Measurements from ENCODE around the gene METTL27. TPM values are rescaled to one million over a fixed set of nuclear protein-coding genes. Genes with fewer than 3 reads are reported as not detected.

Gene METTL27
- total RNA-seq, 1 experiment from 2014 or later: 1.7 TPM

GRCh38 chr7:73882047-73882402 lies 39.7 kb upstream of the METTL27 start:
- Mint-ChIP-seq H3K4me1 (ENCODE audit: low read depth, unreplicated experiment) (peaks cover 23% of the 10 kb centered on the region), H3K27me3 (ENCODE audit: insufficient read depth, unreplicated experiment) (no peaks in the 10 kb centered on the region), H3K36me3 (ENCODE audit: insufficient read depth, unreplicated experiment) (no peaks in the 10 kb centered on the region), H3K4me3 (ENCODE audit: unreplicated experiment) (no peak overlapping the region), H3K27ac (ENCODE audit: unreplicated experiment) (no peak overlapping the region), H3K9me3 (ENCODE audit: unreplicated experiment) (no peaks in the 10 kb centered on the region)
- Histone ChIP-seq H3K4me1 (peaks cover 30% of the 10 kb centered on the region), H3K36me3 (ENCODE audit: control insufficient read depth, insufficient read depth, low read length) (no peaks in the 10 kb centered on the region), H3K4me3 (ENCODE audit: low read depth, low read length) (no peak overlapping the region), H3K9me3 (no peaks in the 10 kb centered on the region), H3K27me3 (replicated peaks; ENCODE audit: control insufficient read depth, insufficient read depth, low read length) (no peaks in the 10 kb centered on the region)
- DNase-seq: no peak
- intact Hi-C loops (cut with micrococcal nuclease; ENCODE audit: unreplicated experiment): no loop called here
- TF ChIP-seq, protein P1, sequence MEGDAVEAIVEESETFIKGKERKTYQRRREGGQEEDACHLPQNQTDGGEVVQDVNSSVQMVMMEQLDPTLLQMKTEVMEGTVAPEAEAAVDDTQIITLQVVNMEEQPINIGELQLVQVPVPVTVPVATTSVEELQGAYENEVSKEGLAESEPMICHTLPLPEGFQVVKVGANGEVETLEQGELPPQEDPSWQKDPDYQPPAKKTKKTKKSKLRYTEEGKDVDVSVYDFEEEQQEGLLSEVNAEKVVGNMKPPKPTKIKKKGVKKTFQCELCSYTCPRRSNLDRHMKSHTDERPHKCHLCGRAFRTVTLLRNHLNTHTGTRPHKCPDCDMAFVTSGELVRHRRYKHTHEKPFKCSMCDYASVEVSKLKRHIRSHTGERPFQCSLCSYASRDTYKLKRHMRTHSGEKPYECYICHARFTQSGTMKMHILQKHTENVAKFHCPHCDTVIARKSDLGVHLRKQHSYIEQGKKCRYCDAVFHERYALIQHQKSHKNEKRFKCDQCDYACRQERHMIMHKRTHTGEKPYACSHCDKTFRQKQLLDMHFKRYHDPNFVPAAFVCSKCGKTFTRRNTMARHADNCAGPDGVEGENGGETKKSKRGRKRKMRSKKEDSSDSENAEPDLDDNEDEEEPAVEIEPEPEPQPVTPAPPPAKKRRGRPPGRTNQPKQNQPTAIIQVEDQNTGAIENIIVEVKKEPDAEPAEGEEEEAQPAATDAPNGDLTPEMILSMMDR (IDR thresholded peaks at IDR 0.05; ENCODE audit: insufficient read depth in 1 of 2, low read depth in 1 of 2, low read length in 1 of 2, severe bottlenecking in 1 of 2, unreplicated experiment in 1 of 2): no peak
- ChIA-PET CTCF (no interaction called here), POLR2A (no interaction called here)
- BruUV-seq (replicated peaks): no TSS peak

DNA sequence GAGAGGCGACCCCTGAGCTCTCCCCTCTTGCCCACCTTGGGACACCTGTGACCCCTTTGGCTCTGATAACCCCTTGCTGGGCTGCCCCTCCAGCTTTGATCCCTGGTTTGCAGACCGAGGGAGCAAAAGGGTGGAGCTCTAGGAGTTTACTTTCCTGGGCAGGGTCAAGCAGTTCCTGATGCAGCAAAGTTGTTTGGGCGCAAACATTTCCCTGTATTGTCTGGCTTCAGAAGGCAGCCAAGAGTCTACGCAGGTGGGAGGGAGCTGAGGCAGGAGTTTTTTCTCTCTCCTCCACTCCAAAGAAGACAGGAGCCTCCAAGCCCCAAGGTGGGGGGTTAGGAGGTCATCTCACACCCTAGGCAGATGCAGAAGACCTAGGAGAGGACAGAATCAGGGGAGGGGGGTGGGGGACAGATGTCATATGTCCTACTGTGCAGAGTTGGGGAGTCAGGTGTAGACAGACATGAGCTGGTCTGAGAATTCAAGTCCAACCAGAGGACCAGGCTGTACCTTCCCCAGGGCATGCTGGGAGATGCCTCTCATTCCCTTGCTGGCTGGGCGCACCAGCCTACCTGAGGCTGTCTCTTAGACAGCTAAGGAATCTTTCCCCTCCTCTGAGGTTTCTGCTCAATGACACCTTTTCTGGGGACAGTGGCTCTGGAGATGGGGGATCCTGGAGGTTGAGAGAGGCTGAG lies 39.2 kb upstream of the METTL27 start:
- H3K4me3 ChIP-seq (ENCODE audit: low read depth, low read length): no peak overlapping the region
- H3K27me3 Mint-ChIP-seq (ENCODE audit: insufficient read depth, unreplicated experiment): no peaks in the 10 kb centered on the region
- no peak overlapping the region for H3K27ac Mint-ChIP-seq (ENCODE audit: unreplicated experiment)
- no peak overlapping the region for H3K4me3 Mint-ChIP-seq (ENCODE audit: unreplicated experiment)
- H3K4me1 ChIP-seq: peaks cover 30% of the 10 kb centered on the region
- TF ChIP-seq, protein P1 (IDR thresholded peaks at IDR 0.05; ENCODE audit: insufficient read depth in 1 of 2, low read depth in 1 of 2, low read length in 1 of 2, severe bottlenecking in 1 of 2, unreplicated experiment in 1 of 2): no peak
- BruUV-seq (replicated peaks): no TSS peak
- intact Hi-C loops (cut with micrococcal nuclease; ENCODE audit: unreplicated experiment): no loop called here
- POLR2A ChIA-PET: no interaction called here
- peaks cover 23% of the 10 kb centered on the region for H3K4me1 Mint-ChIP-seq (ENCODE audit: low read depth, unreplicated experiment)
- no peak for DNase-seq
- H3K9me3 Mint-ChIP-seq (ENCODE audit: unreplicated experiment): no peaks in the 10 kb centered on the region
- no peaks in the 10 kb centered on the region for H3K9me3 ChIP-seq
- CTCF ChIA-PET: no interaction called here
- H3K36me3 Mint-ChIP-seq (ENCODE audit: insufficient read depth, unreplicated experiment): no peaks in the 10 kb centered on the region
- H3K36me3 ChIP-seq (ENCODE audit: control insufficient read depth, insufficient read depth, low read length): no peaks in the 10 kb centered on the region
- no peaks in the 10 kb centered on the region for H3K27me3 ChIP-seq (replicated peaks; ENCODE audit: control insufficient read depth, insufficient read depth, low read length)

DNA sequence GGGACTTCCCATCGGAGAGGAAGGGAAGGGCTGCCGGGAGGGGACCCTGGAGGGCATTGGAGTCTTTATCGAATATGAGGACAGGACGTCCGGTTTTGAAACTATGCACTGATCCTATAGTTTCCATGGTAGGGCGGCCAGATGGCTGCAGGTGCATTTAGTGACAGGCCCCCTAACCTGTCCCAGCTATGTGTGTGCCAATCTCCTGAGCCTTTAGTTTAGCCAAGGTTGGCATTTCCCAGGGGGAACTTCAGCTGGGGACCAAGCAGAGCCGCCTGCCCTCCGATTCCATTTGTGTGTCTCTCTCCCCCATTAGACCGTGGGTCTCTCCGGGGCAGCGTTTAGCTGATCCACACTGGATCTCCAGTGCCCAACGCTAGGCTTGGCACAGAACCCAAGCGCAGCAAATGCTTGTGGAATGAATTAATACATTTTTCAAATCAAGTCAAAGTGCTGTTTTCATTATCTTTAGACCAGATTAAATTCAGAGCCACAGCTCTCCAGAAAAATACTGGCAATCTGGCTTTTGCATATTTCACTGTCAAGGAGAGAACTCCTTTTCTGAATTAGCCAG lies 38.5 kb upstream of the METTL27 start:
- no peaks in the 10 kb centered on the region for H3K9me3 Mint-ChIP-seq (ENCODE audit: unreplicated experiment)
- no TSS peak for BruUV-seq (replicated peaks)
- H3K4me1 ChIP-seq: peaks cover 30% of the 10 kb centered on the region
- H3K36me3 Mint-ChIP-seq (ENCODE audit: insufficient read depth, unreplicated experiment): no peaks in the 10 kb centered on the region
- TF ChIP-seq, protein P1 (IDR thresholded peaks at IDR 0.05; ENCODE audit: insufficient read depth in 1 of 2, low read depth in 1 of 2, low read length in 1 of 2, severe bottlenecking in 1 of 2, unreplicated experiment in 1 of 2): no peak
- H3K9me3 ChIP-seq: no peaks in the 10 kb centered on the region
- no peaks in the 10 kb centered on the region for H3K36me3 ChIP-seq (ENCODE audit: control insufficient read depth, insufficient read depth, low read length)
- no peaks in the 10 kb centered on the region for H3K27me3 ChIP-seq (replicated peaks; ENCODE audit: control insufficient read depth, insufficient read depth, low read length)
- intact Hi-C loops (cut with micrococcal nuclease; ENCODE audit: unreplicated experiment): no loop called here
- H3K27ac Mint-ChIP-seq (ENCODE audit: unreplicated experiment): peak overlapping the region; percentile 77
- DNase-seq: no peak
- peaks cover 23% of the 10 kb centered on the region for H3K4me1 Mint-ChIP-seq (ENCODE audit: low read depth, unreplicated experiment)
- no peak overlapping the region for H3K4me3 ChIP-seq (ENCODE audit: low read depth, low read length)
- H3K4me3 Mint-ChIP-seq (ENCODE audit: unreplicated experiment): no peak overlapping the region
- no peaks in the 10 kb centered on the region for H3K27me3 Mint-ChIP-seq (ENCODE audit: insufficient read depth, unreplicated experiment)
- ChIA-PET CTCF (no interaction called here), POLR2A (no interaction called here)

All from Caco-2 (cell line).